GM04504 (cell line): ENCODE data around the gene TRAF3.
"Not testable (repeated sequence)": the region's sequence is repeated elsewhere in the genome, so short reads cannot be mapped to it uniquely, and the experiment has no call there.

Experiments used
- DNase-seq: peaks from one replicate; pipeline ENCODE4 v3.0.0-alpha.2; 2012; ENCODE audit warnings: low read depth

The TRAF3 gene

DNA sequence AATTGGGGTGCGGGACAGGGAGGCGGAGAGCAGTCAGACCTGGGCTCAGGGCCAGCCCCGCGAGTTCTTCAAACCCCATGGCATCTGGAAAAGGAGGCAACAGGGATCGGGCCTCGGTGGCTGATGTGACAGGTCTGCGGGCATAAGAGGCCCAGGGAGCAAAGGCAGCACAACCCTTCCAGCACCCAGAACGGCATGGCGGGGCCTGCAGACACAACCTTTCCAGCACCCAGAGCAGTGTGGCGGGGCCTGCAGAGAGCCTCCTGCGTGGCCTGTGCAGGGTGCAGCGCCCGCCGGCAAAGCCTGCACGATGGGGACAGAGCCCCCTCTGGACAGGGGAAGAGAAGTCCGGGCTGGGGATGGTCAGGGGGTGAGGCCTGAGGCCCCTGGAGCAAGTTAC is 26.2 kb upstream of the TRAF3 start:
- DNase-seq: no peak

DNA sequence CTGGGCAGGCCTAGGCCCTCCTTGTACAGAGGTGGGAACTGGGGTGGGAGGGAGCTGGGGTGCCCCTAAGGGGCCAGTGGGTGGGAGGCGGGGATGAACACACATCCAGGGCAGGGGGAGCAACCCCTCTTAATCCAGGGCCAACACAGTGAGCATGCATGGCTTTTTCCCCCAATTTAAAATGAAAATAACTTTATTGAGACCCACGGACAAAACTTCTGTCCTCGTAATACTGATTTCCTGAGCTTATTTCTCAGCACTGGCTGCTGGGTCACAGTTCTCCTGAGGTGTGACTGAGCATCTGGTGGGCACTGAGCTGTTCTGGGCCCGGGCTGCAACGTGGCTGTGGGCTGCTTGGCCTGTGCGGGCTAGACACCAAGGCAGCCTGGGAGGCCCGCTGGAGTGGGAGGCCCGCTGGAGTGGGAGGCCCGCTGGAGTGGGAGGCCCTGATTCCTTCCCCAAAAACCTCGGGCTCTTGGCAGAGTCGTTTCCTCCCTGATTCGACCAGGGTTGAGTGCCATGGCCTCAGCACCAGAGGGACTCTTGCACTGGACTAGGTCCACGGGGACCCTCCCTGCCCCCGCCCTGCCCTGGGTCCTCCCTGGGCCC is 24.9 kb upstream of the TRAF3 start:
- DNase-seq: no peak

DNA sequence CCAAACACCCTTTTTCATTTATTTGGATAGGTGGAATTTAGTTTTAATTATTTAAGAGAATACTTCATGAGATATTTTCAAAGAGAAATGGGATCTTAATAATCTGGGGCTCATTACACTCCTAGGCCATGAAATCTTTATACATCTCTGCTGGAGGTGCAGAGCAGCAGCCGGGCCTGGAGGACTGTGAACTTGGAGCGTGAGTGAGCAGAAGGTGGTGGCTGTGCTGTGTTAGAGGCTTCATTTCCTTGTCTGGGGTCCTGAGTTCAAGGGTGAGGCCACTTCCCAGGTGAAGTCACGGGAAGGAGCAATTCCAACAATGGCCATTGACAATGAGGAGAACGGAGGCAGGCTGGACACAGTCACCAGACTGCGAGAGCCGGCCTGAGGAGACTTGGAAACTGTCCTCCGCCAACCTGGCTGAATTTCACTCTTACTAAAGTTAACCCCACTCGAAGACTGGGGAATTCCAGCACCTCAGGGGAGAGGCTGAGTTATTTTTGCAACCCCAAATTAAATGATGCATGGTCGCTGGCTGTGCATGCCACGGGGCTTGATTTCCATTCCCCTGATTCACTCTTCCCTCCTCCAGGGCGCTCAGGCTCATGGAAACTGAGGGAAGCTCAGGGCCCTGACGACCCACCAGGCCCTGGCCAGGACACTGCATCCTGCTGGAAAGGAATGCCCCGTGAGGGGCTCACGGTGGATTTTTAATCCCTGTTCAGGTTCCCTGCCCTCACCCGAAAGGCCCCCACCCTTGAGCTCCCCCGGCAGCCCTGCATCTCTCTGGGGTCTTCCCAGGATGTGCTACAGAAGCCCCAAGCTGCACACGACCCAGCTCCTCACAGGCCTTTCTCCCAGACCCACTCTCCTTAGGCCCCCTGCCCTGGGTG is 22.6 kb upstream of the TRAF3 start:
- DNase-seq: no peak

DNA sequence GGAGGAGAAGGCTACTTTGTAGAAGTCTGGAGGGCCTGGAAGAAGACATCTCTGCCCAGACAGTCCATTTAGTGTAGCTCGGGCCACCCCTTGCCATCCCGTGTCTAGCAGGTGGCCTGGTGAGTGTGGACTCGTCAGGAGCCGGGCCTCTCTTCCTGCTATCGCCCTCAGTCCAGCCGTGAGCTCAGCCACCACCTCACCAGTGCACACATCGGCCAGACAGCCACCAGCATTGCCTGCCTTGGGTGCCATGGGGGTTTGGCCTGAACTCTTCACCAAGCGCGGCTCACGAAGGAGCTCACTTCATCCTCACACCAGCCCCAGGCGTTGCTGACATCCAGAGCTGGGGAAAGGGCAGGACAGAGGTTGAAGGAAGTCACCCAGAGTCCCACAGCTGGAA is 19.6 kb upstream of the TRAF3 start:
- no peak for DNase-seq

DNA sequence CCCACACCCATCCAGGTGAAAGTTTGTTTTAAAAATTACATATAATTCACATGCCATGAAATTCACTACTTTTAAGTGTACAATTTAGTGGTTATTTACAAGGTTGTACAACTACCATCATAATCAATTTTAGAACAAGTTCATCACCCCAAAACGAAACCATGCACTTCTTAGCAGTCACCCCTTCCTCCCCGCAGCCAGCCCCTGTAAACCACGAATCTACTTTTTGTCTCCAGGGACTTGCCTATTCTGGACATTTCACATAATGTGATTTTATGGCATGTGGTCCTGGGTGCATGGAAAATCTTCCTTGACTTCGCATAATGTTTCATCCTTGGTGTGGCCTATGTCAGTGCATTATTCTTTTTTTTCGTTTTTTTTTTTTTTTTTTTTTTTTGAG is 19.2 kb upstream of the TRAF3 start:
- DNase-seq: no peak

DNA sequence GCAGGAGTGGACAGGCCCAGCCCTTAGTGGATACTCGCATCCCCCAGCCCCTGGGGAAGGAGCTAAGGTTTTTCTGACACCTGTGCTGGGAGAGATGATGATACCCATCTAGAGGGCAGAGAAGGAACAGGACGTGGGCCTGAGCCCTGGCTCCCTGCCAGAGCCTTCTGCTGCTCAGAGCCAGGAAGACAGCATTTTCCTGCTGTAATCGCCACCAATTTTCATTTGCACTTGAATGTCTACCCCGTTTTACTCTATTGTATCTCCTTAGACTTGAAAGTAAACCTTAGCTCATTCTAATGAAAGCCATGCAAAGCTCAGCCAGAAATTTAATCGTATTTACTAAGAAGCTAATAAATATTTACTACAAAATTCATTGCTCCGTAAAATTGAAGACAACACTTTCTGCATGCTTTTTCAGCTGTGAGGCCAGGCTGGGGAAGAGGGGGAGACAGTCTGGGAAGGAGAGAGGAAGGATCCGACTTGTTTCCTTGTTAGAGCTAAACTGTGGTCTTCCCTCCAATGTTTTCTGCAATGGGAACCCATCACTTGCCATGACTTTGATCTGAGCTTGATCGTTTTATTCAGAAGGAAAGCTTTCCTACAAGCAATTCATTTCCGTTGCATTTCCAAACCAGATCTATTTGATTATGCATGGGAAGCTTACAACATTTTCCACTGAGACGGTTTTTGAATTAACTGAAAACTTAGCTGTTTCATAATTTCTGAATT is 17.6 kb upstream of the TRAF3 start:
- no peak for DNase-seq

DNA sequence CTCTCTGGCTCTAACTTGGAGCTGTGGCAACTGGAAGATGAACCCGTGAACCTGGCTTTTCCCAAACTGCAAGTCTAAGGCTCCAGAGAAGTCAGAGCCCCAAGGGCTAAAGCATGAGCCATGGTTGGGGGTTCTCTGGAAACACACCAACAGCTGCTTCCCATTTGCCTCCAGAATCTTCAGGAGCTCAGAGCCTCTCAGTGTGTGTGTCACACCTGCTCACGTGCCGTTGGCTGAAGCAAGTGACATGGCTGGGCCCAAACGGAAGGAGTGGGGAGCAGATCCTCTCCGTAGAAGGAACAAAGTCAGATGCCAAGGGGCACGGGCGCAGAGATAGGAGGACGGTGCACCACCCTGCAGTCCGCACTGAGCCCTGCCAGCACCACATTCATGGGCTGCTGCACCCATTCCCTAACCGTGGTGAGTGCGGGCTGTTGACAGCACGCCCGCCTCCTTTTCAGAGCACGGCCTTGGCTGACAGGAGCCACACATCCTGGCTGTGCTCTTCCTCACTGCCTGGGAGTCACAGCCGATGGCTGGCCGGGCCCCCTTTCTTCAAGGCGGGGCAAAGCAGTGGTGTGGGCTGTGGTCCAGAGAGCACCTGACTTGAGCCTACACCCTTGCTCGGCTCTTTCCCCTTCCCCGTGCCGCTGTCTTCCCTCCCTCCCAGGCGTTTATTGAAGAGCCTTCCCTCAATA is 16.6 kb upstream of the TRAF3 start:
- DNase-seq: no peak

DNA sequence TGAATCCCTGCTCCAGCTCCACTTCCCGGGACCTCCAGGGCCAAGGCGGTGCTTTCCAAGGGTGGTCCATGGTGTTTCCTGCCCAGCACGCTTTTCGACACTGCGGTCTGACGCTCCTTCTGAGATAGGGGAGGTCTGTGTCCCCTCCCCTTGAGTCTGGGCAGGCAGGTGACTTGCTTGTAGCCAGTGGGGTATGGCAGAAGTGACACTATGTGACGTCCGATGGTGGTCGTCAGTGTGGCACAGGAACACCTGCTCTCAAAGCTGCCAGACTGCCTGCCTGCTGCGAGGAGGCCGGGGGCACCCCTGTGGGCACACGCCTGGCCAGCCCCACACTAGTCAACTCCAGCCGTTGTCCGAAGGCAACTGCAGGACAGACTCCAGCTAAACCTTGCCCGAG is 16.0 kb upstream of the TRAF3 start:
- DNase-seq: no peak

DNA sequence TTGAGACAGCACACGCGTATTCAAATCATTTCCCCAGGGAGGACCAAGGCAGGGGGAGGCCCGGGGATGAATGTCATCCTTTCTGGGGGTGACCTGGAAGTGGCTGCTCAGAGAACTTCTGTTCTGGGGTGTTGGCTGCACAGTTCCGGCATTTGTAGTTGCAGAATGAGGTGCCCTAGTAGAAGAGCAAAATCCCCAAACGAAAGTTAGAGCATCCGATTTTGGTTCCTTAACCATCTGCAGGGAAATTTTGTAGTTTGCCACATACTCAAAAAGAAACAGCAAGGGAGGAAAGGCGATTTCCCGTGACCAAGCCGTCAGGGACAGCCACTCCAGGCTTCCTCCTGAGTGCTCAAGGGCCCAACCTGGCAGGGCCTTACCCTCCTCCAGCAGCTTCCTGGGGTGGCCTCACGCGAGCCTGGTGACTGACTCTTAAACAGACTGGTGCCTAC is 13.0 kb upstream of the TRAF3 start:
- DNase-seq: no peak

DNA sequence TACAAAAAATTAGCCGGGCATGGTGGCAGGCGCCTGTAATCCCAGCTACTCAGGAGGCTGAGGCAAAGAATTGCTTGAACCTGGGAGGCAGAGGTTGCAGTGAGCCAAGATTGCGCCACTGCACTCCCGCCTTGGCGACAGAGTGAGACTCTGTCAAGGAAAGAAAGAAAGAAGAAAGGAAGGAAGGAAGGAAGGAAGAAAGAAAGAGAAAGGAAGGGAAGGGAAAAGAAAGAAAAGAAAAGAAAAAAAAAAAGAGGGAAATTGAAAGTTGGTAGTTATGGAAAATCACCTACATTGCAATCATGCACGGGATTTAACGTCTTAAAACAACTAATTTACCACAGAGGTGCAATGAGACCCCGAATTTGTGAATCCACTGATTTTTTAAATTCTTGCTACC is 11.5 kb upstream of the TRAF3 start:
- not testable (repeated sequence) for DNase-seq

DNA sequence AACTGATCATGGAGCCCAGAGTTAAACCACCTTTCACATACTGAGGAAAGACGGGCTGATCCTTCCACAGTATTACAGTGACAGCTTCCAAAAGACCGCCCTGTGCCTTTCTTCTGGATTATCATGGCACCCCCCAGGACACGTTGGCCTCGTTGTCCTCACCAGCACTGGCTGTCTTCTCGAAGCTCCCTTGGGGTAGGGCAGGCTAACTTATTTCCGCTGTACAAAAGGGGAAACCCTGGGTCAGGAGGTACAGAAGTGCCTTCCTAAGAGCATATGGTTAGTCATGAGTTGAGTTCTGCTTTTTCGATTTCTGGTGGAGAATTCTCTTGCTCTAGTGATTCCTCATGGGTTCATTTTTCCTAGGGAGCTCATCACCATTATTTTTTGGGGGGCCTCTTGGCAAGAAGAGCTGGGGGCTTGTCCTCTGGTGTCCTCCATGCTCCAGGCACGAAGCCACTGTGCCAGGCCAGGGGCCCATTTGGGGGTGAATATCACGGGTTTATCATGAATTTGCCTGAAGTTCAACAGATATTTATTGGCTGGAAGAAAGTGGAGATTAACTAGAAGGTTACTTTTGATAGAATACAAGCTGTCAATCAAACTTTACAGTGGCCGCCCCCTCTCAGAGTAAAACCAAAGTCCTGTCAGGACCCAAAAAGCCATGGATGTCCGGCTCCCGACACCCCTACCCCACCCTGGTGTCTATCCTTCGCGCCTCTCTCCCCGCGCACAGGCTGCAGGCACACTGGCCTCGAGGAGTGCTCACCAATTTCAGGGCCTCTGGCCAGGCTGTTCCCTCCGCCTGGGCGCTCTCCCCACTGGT is 8.8 kb upstream of the TRAF3 start:
- DNase-seq: no peak

DNA sequence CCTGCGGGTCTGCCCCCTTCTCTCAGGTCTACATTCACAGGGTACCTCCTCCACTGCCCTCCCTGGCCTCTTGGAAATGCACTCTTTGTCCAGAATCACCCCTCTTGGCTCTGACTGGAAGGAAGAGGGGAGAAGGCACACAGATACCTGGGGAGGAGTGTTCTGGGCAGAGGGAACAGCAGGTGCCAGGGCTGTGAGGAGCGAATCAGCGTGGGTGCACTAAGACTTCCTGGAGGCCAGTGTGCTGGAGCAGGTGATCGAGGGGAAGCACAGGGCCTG is 8.3 kb upstream of the TRAF3 start:
- DNase-seq: no peak

DNA sequence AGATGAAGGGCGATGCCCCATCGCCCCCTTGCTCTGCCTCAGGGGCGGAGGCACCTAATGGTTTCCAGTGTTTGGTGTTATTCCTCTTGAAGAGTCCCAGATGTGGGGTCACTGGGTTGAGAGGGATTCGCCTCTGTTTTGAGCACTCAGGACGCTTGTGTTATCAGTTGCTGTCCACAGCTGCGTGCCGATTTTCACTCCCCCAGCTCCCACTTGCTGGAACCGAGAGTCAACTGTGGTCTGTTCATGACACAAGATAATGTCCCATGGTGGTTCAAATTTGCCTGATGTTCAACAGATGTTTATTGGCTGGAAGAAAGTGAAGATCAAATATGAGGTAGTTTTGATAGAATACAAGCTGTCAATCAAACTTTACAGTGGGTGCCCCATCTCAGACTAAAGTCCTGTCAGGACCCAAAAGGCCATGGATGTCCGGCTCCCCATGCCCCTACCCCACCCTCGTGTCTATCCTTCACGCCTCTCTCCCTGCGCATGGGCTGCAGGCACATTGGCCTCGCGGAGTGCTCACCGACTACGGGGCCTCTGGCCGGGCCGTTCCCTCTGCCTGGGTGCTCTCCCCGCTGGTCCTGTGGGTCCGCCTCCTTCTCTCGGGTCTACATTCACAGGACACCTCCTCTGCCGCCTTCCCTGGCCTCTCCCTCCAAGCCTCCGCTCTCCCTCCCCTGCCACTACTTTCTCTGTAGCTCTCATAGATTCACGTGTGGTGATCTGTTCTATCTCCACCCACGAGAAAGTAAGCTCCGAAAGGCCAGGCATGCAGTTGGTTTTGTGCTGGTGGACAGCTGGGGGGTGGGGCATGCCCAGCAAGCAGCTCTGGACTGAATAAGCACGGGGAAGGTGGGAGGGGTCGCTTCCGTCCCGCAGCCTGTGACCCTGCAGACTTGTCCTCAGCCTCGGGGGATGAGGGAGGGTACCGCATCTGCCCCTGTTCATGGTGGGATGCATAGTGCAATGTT is 6.8 kb upstream of the TRAF3 start:
- no peak for DNase-seq

DNA sequence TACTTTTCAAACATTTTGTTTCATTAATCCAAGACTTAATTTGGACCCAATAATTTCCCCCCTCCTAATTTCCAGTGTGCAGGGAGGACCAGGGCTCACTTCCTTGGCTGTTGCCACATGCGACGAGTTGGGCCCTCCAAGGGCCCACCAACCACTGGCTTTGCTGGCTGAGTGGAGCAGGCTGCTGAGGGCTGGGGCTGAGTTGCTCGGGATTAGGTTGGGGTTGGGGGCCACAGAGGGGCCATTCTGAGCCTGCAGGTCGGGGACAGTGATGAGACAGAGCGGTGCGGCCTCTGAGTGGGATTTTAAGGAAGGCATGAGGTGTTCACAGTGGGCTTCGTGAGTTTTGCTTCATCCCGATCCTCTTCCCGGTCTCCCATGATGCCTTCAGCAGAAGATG is 6.1 kb upstream of the TRAF3 start:
- DNase-seq: no peak

DNA sequence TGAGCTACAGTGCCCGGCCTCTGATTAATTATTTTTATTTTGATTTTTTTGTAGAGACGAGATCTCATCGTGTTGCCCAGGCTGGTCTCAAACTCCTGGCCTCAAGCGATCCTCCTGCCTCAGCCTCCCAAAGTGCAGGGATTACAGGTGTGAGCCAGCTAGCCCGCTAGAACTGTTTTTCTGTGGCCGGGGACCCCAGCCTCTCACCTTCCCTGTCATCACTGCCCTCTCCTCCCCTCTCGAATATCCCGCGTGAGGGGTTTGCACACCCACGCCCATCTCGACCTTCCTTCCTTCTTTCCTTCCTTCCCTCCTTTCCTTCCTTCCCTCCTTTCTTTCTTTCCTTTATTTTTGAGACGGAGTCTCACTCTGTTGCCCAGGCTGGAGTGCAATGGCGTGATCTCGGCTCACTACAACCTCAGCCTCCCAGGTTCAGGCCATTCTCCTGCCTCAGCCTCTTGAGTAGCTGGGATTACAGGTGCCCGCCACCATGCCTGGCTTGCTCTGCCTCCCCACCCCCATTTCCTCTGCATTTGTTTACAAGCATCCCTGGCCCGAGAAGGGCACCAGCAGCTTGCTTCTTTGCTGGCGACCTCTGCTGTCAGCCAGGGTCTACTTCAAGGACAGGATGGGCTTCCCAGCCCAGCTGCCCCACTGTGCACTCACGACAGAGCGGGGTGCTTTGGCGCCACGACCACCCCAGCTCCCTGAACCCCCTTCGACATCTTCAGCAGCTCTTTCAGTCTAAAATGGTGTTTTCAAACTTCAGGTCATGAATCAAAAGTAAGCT is 4.3 kb upstream of the TRAF3 start:
- no peak for DNase-seq

DNA sequence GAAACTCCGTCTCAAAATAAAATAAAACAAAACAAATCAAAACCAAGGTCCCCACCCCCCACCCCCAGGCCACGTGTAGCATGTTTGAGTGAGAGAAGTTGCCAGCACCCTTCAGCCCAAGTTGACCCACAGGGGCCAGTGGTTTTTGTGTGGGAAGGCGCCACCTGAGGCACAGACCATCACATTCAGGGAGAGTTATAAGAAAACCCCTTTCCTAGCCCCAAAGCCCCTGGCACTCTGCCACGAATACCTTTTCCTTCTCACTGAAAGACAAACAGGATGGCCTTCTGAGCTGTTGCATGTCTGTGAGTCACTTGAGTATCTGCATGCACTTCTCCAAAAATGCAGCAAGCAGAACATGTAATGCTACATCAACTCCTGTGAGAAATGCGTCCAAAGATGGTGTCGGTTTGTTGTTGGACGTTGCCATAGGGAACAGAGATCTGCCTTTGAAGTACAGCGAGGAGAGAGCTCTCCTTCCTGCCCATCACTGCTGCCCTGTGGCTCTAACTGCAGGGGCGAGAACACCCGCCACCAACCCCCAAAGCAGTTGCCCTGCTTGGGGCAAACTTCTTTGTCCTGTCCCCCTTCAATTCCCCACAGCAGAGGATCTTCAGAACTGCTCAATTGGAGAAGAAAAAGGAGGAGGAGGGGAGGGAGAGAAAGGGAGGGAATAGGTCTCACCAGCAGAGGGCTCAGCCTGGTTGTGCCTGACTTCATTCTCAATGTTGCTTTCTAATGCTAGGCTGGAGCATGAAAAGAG is 2.7 kb upstream of the TRAF3 start:
- peak; percentile 57 for DNase-seq

DNA sequence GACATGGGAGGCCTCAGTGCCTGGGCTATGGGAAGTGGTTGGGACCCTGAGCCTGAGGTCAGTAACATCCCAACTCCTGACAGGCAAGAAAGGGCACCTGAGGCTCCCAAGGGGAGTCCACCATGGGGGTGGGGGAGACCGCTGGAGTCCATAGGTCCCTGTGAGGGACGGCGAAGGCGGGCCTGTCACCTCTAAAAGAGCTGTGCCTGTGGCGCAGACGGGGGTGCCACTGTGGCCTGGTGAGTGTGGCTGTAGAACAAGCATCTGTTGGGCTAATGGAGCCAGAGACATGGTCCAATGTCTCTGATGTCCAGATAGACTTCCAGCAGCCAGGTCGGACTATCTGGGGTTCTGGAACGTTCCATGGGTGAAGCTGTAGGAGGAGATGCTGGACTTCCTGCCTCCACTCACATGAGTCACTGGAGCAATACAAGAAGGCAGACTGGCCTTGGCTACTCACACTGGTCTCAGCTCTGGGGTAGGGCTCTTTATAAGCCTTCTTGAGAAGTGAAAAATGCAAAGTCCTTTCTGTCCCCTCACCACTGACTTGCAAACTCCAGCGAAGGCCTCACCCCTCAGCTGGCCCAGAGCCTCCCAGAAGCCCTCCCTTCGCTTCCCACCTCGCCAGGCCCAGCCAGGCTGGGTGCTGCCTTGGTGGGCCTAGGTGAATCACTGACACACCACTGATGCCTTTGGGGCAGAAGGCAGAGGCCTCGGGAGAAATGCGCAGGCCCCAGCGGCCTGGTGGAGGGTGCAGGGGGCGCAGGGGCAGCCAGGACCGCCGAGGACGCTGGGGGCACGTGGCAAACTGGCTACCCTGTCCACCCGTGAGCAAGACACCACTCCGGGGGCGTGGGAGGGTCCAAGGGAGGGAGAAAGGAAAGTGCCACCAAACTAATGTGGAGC is 1.1 kb upstream of the TRAF3 start:
- DNase-seq: no peak
